OCI-LY3 (cell line): ENCODE measurements around the gene IFT80.

Source experiments
- CTCF ChIP-seq: fragments of 200-600, 300-600 bp; sonication (generic); IDR thresholded peaks from 2 replicates; pipeline ENCODE4 v1.5.1; 2014; ENCODE audit warnings: antibody characterized with exemption, low read length, low read depth
- EZH2phosphoT487 ChIP-seq: fragments of 200-600 bp; shearing (Covaris generic); IDR thresholded peaks from 2 replicates; pipeline ENCODE4 v1.6.1; 2018; ENCODE audit warnings: antibody characterized with exemption, mixed run types, low read depth

GRCh38 chr3:160372780-160373179 is 26.2 kb downstream of the IFT80 start:
- TF ChIP-seq CTCF (no peak), EZH2phosphoT487 (no peak)
